GM19351 (cell line): Measurements from ENCODE around the gene ANKH.
"Not testable (repeated sequence)": the region's sequence is repeated elsewhere in the genome, so short reads cannot be mapped to it uniquely, and the experiment has no call there.

ENCODE experiments used
- ATAC-seq: cut with Tn5 transposase; IDR thresholded peaks from one replicate; pipeline ENCODE4 v1.9.1; 2021; ENCODE audit warnings: mild to moderate bottlenecking, moderate library complexity; ENCODE audit not compliant: unreplicated experiment

ANKH gene

DNA sequence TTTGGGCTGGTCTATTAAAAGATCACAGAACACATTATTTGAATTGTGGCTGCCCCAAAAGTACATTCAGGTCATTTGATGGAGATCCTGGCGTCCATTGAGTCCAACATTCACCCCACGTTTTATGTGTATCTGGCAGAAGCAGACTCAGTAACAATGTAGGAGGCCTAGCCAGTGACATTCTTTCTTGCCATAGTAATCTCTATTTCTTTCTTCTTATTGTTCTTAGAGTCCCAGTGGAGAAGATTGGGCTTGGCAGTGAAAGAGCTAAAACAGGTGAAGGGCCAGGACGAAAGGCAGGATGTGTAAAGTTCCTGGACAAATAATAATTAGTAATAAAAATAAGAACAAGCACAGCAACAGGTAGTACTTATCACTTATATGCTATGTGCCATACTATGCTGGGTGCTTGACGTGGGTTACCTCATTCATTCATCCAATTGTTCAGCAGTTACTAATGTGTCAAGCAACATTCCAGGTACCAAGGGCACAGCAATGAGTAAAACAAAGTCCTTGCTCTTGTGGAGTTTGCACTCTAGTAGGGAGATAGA, 12.6 kb upstream of the ANKH start:
- no peak for ATAC-seq

DNA sequence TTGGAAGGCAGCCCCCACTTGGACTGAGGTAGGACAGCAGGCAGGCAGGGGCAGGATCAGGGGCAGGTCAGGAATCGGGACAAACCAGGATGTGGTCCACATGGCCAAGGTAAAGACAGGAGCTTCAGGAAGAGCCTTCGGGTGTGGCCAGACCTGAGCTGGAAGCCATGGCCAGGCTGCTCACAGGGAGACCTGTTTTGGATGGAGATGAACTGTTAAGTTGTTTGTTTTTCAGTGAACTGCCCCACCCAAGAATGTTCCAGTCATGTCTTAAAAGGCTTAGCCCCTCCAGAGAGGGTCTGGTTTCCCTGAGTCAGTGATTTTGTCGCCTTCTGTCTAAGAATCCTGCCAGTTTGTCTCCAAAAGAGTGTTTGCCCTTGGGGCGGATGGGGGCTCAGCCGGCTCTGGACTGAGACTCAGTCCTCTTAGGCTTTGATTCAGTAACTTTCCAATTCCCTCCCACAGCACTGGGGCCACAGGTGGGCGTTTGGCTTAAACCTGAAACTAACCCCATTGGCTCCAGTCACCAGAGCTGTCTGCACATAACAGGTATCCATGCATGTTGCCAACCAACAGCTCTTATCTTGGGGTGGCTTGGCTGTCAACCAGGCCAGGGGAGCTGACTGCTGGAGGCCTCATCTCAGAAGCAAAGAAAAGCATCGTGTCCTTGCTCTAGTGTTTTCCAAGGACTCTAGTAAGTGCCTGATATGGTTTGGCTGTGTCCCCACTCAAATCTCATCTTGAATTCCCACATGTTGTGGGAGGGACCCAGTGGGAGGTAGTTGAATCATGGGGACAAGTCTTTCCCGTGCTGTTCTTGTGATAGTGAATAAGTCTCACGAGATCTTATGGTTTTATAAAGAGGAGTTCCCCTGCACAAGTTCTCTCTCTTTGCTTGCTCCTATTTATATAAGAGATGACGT, 11.3 kb upstream of the ANKH start:
- ATAC-seq, result no peak

DNA sequence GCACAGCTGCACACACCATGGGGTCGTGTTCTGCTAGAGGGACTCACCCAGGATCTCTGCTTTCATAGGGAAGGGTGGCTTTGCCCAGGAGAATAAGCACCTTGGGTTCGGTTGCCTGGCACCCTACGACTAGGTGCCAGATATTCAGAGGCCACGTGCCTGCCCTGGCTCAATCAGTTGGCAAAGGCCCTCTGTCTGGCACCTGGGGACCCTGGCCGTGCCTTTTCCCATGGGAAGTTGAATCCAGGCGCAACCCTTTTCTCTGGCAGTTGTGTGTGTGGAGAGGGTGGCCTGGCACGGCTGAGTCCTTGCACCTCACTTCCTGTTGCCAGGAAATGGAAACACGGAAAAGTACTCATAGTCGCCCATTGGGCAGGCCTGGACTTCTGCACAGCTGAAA, 10.2 kb upstream of the ANKH start:
- ATAC-seq, result no peak

- ATAC-seq, result no peak
Measured at GRCh38 chr5:14880688-14881087, 9.1 kb upstream of the ANKH start.

DNA sequence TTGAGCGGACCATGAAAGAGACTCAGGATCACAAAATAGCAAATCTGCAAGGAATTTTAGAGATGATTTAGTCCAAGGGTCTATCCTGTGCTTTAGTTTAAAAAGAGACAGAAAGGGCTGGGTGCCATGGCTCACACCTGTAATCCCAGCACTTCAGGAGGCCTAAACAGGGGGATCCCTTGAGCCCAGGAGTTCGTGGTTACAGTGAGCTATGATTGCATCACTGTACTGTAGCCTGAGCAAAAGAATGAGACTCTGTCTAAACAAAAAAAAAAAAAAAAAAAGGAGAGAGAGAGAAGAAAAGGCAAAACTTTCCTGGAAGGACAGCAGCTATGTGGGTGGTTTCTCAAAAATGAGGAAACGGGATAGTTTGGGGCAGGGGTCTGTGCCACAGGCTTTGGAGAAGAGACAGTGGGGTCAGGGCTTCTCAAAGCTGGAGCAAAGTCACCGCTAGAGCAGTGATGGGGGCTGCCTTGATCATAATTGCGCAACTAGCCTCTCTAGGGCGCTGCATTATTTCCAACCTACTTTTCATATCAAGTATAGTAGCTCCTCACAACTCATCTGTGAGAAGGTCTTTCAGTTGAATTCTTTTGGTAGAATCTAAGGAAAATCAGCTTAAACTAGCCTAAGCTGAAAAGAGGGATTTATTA, 8.5 kb upstream of the ANKH start:
- ATAC-seq, result no peak

GRCh38 chr5:14879393-14879792, 7.8 kb upstream of the ANKH start:
- no peak for ATAC-seq

DNA sequence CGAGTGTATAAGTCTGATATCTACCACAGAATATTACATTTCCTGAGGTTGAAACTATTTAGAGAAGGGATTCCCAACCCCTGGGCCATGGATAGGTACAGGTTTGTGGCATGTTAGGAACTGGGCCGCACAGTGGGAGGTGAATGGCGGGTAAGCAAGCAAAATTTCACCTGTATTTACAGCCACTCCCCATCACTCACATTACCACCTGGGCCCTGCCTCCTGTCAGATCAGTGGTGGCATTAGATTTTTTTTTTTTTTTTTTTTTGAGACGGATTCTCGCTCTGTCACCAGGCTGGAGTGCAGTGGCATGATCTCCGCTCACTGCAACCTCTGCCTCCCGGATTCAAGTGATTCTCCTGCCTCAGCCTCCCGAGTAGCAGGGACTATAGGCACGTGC, 6.6 kb upstream of the ANKH start:
- not testable (repeated sequence) for ATAC-seq

- ATAC-seq, result no peak
Measured at GRCh38 chr5:14876095-14876494, 4.5 kb upstream of the ANKH start.

DNA sequence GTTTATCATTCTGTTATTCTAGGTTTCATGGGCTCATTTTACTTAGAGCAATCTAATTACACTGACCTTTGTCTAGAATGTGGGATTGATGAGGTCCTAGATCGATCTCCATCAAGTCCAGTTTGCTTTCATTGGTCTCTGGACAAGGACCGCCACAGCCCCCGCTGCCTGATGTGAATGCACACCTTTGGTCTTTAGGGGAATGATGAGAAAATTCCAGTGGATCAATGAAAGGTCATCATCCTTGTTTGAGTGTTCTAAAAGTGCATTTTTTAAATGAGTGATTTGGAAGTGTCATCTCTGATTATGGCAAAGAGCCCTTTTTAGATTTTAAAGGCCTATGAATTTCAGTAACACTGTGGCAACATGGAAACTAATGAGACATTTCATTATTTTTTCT, 2.2 kb upstream of the ANKH start:
- no peak for ATAC-seq

DNA sequence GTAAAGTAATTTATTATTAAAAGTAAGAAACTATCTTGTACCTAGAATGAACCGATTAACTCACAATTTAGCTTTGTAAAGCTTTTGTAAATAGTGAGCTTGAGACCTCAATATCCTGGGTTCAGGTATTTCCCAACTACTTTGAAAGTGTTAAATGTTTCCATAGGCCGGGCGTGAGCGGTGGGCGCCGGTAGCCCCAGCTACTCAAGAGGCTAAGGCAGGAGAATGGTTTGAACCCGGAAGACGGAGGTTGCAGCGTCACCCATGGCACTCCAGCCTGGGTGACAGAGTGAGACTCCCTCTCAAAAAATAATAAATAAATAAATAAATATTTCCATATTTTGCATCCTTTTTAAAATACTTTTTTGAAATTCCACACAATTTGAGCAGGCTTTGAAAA, 1.5 kb upstream of the ANKH start:
- no peak for ATAC-seq

DNA sequence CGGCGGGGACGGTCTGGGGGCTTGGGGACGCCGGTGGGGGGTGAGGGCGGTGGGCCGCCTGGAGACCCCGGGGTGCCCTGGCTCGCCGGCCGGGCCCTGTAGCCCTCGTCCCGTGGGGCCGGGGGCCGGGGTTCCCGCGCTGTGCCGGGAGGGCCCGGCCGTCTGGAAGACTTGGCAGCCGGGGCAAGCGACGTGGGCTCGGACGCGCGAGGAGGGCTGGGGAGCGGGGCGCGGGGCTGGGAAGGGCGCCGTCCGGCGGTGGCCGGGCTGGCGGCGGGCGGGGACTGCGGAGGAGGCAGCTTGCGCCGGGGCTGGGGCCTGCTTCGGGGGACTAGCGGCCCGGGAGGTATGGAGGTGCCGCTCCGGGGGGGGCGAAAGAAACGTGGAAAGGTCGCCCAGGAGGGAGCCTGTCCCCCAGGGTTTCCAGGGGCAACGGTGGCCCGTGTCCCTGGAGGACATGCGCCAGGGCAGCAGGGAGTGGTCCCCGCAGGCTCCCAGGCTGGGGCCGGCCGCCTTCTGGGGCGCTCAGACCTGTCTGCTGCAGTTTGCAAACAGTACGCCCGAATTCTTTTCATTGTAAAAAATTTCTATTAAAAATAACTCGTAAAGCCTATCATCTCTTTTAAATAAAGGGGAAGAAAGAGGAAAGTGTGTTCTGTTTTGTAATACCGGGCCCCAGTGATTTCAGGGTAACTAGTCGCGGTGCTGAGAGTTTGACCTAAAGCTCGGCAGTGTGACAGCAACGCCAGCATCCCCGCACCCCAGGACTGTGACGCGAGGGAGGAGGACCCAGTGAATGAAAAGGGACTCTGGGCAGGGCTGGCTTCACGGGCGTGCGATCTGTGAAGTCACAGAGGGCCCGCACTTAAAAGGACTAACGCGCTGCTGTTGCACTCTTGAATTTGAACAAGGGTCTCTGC, 752 bp upstream of the ANKH start:
- ATAC-seq, result peak; percentile 38

DNA sequence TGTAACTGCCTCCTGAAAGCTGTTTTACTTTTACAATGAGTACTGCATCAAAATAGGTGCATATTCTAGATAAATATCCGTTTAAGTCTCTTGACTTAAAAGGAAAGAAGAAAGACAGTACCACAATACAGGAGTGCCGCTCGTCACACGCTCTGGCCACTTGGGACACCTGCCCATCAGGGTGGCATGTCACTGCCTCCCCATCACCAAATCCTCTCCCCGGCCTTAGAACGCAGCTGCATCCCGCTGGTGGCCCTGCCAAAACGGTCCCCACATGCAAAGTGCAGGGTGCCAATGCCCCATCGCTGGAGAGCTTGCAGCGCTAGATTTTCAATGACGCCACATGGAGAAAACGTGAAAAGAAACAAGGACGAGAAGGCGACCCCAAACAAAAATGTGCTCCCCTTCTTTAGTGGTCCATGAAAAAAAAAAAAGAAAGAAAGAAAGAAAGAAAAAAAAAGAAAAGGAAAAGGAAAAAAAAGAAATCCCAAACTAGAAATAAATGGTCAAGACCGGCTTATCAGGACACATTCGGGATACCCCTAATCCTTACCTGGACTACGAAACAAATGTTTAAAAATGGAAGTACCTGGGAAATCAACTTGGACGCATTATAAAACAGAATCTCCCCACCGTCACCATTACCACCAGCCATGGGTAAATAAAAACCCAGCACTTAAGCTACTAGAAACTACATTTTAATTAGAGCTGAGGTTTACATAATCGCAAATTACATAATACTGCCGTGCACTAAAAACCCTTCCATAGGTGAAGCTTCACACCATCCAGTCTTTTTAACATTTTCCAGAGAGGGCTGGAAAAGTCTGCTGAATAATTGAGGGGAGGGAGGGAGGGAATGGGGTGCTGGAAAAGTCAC, 1.0 kb downstream of the ANKH start:
- no peak for ATAC-seq

- ATAC-seq, result no peak
Measured at GRCh38 chr5:14869668-14870164, 1.9 kb downstream of the ANKH start.

DNA sequence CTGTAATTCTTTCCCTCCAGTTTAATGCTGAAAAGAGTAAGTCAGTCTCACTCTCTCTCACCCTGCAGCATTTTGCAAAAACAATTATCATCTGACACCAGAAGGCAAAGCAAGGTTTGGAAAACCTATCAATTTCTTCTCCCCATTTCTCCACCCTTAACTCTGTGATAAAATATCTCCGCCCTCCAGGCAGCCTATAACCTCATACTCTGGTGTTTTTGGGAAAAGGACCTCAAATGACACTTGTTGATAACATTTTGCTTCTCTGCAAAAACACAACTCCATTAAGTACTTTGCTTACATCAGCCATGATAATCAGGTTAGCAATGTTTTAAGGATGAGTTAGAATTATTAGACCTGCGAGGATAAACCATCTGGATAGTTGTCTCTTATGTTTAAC, 2.3 kb downstream of the ANKH start:
- ATAC-seq, result no peak

DNA sequence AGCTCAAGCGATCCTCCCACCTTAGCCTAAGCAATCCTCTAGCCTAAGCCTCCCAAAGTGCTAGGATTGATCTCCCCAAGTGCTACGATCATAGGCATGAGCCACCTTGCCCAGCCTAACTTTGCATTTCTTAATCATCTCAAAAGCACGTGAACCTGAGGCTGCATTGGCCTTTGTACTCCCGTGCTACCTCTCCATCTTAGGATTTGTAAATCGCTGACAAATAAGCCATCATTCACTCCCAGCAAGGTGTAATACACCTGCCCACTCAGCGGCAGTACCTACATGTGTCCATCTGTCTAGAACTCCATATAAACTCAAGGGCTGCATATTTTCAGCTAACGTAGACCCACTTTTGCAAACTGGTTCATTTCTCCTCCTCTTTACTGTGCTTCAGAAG, 2.8 kb downstream of the ANKH start:
- no peak for ATAC-seq

DNA sequence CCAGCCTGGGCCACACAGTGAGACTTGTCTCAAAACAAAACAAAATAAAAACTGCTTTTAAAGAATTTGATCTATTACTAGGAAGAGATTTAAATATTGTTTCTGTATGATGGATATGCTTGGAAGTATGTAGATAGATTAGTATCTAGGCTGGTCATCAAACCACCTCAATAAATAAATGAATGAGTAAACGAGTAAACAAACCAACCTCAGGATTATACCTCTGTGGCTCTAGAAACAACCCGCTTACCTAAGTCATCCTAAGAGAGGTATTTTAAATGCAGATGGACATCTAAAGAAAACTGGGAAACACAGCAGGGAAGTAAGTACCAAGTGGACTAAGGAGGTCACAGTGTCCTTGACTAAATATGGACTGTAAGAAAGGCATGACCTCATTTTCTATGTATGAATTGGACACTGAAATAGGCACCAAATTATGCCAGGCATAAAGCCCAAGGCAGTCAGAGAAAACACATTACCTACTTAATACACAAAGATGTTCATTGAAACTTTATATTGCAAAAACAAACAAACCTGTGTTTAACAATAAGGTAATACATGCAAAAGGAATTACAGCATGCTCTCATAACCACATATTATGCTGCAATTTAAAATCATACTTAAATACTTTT, 7.3 kb downstream of the ANKH start:
- ATAC-seq, result no peak

DNA sequence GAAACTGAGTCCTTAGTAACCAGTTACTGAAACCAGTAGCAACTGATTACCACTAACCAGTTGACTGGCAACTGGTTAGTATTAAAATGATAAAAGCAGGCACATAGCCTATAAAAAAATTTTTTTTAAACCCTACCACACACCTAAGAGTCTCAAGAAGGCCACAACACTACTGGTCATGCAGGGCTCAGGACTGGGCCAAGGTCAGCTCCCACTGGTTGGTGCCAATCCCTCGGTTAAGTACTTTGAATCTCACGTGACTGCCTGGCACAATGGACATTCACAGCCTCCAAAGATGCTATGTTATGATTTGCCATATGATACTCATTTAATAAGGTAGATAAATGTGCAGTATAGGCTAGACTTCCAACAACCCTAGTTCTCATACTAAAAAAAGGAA, 8.5 kb downstream of the ANKH start:
- ATAC-seq, result no peak

- no peak for ATAC-seq
Measured at GRCh38 chr5:14861123-14861765, 10.3 kb downstream of the ANKH start.

GRCh38 chr5:14859980-14860379, 11.6 kb downstream of the ANKH start:
- no peak for ATAC-seq
